Forelimb muscle (tissue), 1 donor: ENCODE data around the gene RPS3. TPM values are rescaled to one million over a fixed set of nuclear protein-coding genes. Genes with fewer than 3 reads are reported as not detected.
"Not testable (repeated sequence)": the region's sequence is repeated elsewhere in the genome, so short reads cannot be mapped to it uniquely, and the experiment has no call there.

Source experiments
- DNase-seq: peaks from one replicate; pipeline ENCODE4 v3.0.0-alpha.2; 2013; ENCODE audit warnings: low read depth
- polyA plus RNA-seq: library from polyadenylated mRNA; unstranded; fragments of 120-200 nt; gene quantifications from one replicate; pipeline ENCODE4 v1.2.1, GENCODE V29; 2013; ENCODE audit not compliant: insufficient read length

Gene RPS3
- 3,554 TPM for polyA plus RNA-seq

- DNase-seq = peak; percentile 86
These were observed at the start of gene RPS3 for GRCh38 chr11:75399344-75400145. RPS3 (plus strand) TSS chr11:75399518; CDS start chr11:75399548, 30 bp downstream.

- DNase-seq = no peak
These were observed 49.7 kb upstream of the RPS3 start for GRCh38 chr11:75349521-75350116.

GRCh38 chr11:75350122-75350742 is 49.1 kb upstream of the RPS3 start:
- DNase-seq = no peak

GRCh38 chr11:75350743-75351540 is 48.4 kb upstream of the RPS3 start:
- DNase-seq = no peak

GRCh38 chr11:75351541-75351790 is 47.9 kb upstream of the RPS3 start, which contains the start of gene ARRB1:
ARRB1 (minus strand) TSS chr11:75351661; CDS start chr11:75351607, 54 bp downstream.
- DNase-seq = no peak

- DNase-seq = no peak
These were observed 47.3 kb upstream of the RPS3 start for GRCh38 chr11:75351791-75352587.

GRCh38 chr11:75352588-75353206 is 46.6 kb upstream of the RPS3 start:
- no peak for DNase-seq

GRCh38 chr11:75355051-75355450 is 44.3 kb upstream of the RPS3 start:
- no peak for DNase-seq

- DNase-seq = no peak
These were observed 42.7 kb upstream of the RPS3 start for GRCh38 chr11:75356613-75357012.

GRCh38 chr11:75362285-75362684 is 37.0 kb upstream of the RPS3 start:
- not testable (repeated sequence) for DNase-seq

- no peak for DNase-seq
These were observed 33.6 kb upstream of the RPS3 start for GRCh38 chr11:75365711-75366181.

GRCh38 chr11:75366826-75367225 is 32.5 kb upstream of the RPS3 start:
- DNase-seq = not testable (repeated sequence)

- no peak for DNase-seq
These were observed 29.6 kb upstream of the RPS3 start for GRCh38 chr11:75369560-75370255.

- no peak for DNase-seq
These were observed 27.1 kb upstream of the RPS3 start for GRCh38 chr11:75371949-75372876.

- no peak for DNase-seq
These were observed 26.1 kb upstream of the RPS3 start for GRCh38 chr11:75373201-75373600.

GRCh38 chr11:75374646-75375045 is 24.7 kb upstream of the RPS3 start:
- no peak for DNase-seq

- no peak for DNase-seq
These were observed 23.7 kb upstream of the RPS3 start for GRCh38 chr11:75375626-75376025.

GRCh38 chr11:75376175-75376574 is 23.1 kb upstream of the RPS3 start:
- DNase-seq = no peak

GRCh38 chr11:75378776-75379175 is 20.5 kb upstream of the RPS3 start:
- not testable (repeated sequence) for DNase-seq
